ENCODE results near the gene SLC35A2.

The SLC35A2 gene

DNA sequence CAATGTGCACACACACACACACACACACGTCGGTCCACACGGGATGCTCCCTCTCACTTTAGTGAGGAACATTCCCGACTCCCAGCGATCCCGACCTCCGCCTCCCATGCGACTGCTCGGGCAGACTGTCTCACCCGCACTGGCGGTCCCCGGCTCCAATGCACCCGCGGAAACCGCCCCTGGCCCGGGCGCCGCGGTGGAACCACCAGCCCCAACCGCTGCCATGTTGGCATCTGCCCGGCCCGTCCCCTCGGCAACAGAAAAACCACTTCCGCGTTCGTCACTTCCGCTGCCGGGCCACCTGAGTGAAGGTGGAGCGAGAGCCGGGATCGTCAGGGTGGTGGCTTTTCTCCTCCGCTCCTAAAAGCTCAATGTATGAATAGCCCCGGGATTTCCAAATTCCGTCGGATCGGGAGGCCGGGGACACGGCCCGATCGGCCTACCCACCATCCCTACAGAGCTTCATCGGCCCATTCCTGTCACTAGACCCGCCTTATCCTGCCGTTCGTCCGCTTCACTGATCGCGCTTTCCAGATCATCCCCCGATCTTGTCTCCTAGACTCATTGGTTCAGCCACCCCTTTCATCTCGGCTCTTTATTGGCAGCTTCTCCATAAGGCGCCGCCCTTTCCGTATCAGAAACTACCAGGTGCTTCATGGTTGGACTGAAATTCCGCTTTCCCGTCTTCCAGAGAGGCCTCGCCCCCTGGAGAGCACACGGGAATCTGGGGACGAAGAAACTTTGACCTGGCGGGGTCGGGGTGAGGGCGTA lies at the start of gene SLC35A2:
TSS of gene SLC35A2 (minus strand) at position 235 of the 771 bp plus-strand sequence. CDS start at position 225, 10 bp downstream.
- peak; percentile 85 for DNase-seq

DNA sequence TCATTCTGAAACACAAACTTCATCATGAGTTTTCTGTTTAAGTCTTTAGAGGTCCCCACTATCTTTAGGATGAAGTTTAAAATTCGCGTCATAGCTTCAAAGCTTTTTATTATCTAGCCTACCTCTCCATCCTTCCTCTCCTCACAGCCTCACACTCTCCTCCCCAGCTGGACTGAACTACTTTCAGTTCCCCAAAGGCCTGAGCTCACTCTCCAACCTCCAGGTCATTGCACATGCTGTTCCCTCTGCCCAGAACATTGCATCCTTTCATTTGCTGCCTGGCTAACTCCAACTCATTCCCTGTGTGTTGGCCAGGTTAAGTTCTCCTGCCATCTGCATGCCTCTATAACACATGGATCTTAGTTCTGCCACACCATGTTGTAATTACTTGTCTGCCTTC lies 48.8 kb upstream of the SLC35A2 start:
- DNase-seq: no peak

DNA sequence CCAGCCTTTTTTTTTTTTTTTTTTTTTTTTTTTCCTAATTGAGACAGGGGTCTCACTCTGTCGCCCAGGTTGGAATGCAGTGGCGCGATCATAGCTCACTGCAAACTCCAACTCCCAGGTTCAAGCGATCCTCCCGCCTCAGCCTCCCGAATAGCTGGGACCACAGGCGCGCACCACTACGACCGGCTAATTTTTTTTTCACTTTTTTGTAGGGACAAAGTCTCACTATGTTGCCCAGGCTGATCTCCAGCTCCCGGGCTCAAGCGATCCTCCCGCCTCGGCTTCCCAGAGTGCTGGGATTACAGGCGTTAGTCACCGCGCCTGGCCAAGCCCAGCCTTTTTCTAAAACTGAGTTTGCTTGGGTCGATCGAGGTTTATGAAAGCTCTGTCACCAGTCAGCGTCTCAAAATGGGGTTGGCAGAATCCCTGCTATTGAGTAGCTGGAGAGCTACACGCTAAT lies 47.2 kb upstream of the SLC35A2 start:
- DNase-seq: peak; percentile 18

DNA sequence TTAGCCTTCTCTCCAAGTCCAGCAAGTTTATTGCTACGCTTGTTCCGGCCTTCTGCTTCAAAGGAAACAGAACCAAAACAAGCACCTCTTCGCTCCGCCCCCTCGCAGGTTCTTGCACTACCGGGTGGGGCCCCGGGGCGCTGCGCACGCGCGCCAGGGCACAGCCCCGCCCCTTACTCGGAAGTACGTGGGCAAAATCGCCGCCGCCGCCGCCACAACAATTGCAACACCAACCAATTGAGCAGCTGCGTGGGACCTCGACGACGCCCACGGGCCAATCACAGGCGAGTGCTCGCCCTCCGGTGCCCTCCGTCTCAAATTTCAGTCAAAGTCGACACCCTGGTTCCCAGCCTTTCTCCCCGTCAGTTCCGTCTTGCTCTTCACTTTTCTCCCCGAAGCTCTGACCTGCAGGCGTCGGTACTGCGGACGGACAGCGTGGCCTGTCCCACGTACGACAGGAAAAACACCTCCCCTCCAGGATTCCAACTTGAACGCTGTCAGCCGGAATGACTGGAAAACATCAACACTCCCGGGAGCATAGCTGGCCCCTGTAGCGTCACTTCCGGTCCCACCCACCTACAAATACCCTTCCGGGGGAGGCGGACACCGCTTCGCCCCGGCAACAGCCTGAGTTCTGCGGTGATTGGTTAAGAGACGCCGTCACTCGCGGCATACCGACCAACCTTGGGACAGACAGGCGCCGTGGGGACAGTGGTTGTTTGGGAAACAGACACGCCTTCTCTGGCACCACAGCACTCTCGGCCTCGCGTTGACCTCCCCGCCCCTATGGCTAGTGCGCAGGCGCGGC lies 46.6 kb upstream of the SLC35A2 start:
- DNase-seq: peak; percentile 91

DNA sequence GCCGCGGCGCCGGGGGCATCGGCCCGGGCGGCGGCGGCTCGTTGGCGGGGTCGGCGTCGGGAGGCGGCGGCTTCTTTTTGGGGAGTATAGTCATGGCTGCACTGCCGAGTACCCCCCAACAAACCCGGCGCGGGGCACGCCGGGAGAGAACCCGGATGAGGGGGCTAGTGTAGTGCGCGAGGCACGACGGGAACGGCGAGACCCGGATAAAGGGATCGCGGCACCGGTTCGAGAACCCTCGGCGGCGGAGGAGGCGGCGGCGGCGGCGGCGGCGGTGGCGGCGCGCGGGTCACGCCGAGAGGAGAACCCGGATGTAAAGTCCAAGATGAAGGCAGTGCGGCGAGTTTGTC lies 46.0 kb upstream of the SLC35A2 start, which contains the start of gene OTUD5:
TSS of gene OTUD5 (minus strand) at position 131 of the 350 bp plus-strand sequence. CDS start at position 94, 37 bp downstream.
- peak; percentile 67 for DNase-seq

DNA sequence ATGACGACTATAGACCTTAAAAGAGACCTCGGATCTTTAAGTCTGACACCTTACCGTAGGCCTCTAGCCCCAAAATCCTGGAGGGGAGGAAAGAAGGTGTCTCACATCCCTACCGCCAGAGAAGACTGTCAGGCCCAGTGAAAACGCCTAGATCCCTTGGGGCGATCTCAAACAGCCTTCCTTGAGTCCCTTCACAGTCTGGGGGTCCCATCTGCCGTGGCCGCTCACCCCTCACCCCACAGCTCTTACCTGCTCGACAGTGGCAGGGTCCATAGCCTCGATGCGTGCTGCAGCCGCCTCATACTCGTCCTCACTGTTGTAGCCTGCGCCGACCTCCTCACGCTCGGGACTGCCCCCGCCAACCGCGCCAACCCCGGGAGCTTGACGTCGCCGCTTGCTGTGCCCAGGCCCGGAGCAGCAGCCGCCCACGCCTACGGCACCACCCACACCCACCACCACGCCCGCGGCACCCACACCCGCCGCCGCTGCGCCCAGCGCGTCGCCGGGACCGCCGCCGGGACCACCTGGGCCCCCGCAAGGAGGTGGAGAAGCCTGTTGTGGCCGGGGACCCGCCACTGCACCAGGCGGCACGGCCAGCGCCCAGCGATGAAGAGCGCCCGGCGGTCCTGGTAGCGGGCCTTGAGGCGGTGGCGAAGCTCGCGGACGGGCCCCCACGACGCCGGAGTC lies 45.4 kb upstream of the SLC35A2 start:
- DNase-seq: peak; percentile 55

DNA sequence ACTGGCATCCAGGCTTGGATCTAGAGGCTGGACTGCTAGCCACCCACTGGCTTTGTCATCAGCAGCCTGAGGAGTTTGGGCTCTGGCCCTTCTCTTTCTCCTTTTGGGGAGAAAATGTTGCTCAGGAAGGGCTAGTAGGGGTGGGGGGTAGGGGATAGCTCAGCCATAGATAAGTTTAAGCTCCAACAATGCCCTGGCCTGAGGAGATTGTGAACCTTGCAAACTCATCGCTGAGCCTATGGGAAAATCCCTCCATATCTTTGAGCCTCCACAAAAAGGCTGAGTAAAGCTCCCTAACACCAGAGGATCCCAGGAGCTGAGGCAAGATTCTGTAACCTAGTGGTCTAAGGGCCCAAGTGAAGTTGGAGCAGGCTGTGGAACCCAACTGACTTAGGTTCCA lies 37.1 kb upstream of the SLC35A2 start:
- no peak for DNase-seq

DNA sequence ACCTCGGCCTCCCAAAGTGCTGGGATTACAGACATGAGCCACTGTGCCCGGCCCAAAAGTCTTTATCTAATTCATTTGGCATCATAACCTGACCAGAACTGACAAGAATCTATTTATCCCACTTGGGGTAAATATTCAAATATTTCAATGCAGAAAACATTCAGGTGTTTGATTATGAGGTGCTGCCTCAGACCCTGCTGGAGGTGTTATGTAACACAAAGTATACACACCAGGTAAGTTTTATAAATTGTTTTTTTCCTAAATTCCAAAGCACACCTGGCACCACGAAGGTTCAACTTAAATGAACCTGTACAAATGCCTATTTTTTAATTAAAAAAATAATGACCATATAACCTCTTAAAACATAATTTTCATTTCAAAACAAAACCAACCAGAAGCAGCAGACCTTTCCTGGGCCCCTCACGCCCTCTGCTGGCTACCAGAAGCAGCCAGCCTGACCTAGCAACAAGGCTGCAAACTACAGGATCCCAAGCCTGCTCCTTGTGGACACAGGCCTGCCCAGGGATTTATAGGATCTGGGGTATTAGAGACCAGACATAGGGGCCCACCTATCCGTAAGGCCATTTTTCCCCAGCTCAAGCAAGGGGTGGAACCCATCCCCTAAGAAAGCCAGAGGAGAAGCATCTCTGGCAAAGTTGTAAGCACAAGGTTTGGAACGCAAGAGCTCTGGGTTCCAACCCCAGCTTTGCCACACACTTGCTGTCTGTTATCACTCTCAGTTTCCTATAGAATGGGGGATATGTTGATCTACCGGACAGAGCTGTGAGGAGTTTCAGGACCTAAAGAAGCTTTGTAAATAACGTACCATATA lies 34.3 kb upstream of the SLC35A2 start:
- peak; percentile 46 for DNase-seq

DNA sequence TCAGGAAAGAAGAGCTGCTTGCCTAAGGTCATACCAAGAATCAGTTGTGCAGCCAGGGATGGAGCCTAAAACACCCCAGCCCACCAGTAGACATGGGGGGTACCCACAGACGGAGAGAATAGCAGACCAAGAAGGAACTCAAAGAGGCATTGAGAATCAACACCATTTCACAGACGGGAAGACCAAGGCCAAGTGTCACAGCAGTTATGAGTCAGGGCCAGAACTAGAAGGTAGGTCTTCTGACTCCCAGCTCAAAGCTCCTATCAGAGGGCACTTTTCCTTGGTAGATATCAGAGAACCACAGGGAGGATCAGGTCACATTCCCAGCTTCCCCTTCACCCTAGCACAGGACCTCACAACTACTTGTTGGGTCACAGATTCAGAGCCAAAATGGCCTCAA lies 31.4 kb upstream of the SLC35A2 start:
- DNase-seq: no peak

DNA sequence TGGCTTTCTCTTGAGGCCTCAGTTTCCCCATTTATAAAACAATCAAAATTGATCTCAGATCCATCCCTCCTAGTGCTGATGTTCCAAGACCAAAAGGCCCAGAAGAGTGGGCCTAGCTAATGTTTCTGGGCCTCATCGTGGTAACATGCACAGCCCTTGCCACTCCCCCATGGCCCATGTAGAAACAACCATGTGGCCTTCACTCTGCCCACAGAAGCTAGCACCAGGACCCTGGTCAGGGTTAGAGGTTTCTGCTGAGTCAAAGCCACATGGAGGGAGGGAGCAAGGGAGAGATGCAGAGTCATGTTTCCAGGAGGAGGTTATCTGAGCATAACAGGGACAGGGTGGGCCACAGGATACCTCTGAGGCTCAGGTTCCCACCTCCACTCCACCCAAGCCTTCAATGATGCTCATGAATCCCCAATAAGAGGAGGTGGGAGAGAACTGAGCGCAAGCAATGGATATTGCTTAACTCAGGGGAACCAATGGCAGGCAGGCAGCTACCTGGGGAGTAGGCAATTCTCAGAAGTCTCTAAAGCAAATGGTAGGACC lies 29.0 kb upstream of the SLC35A2 start:
- no peak for DNase-seq

DNA sequence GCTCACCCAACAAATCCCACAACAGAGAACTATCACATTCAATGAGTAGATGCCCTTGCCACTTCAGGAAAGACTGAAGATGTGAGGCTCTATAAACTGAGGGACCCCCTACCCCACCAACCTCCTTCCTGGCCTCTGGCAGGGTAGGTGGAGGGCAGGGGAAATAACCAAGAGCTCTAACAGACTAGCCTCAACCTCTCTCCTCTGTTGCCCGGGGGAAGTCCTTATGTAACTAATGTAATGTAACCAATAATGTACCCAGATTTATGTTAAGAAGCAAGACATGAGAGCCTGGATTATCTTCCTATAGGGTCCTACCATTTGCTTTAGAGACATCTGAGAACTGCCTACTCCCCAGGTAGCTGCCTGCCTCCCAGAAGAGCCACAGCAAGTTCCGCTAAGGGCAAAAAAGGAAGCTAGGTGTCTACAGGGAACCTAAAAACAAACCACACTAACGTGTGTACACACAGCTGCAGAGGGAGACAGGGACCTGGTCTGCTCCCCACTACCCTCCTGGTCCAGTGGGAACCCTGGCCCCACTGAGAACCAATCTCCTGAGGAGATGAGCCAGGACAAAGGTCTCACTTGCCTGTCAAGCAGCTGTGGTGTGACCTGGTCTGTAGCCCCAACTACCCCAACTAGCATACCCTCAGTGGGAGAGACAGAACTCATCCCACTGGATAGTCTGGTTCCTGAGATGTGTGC lies 28.2 kb upstream of the SLC35A2 start:
- no peak for DNase-seq

DNA sequence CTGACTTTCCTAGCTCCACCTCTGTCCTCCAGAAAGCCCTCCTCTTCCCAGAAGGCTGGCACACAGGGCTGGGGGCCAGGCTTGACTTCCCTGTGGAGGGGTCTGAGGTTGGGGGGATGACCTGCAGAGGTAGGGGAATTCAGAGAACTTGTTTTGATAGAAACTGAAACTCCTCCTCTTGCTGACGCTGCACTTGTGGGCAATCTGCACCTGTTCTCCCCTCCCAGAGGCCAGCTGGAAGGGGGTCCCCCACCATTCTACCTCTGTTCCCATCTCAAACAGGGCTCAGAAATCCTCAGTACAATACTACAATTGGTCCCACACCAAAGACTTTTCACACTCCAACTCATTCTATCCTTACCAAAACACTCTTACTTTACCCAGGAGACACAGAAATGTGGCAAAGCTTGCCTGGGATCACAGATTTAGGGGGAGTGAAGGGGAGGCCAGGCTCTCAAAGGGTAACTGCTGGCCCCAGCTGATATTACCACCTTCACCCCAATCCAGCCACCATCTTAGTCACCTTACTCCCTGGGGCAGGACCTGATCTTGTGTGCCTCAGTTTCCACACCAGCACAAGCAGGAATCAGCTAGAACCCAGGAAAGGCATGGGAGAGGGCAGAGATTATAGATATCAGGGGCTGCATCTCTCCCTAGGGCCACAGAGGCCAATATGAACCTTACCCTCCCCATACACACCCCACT lies 27.4 kb upstream of the SLC35A2 start:
- DNase-seq: peak; percentile 39

DNA sequence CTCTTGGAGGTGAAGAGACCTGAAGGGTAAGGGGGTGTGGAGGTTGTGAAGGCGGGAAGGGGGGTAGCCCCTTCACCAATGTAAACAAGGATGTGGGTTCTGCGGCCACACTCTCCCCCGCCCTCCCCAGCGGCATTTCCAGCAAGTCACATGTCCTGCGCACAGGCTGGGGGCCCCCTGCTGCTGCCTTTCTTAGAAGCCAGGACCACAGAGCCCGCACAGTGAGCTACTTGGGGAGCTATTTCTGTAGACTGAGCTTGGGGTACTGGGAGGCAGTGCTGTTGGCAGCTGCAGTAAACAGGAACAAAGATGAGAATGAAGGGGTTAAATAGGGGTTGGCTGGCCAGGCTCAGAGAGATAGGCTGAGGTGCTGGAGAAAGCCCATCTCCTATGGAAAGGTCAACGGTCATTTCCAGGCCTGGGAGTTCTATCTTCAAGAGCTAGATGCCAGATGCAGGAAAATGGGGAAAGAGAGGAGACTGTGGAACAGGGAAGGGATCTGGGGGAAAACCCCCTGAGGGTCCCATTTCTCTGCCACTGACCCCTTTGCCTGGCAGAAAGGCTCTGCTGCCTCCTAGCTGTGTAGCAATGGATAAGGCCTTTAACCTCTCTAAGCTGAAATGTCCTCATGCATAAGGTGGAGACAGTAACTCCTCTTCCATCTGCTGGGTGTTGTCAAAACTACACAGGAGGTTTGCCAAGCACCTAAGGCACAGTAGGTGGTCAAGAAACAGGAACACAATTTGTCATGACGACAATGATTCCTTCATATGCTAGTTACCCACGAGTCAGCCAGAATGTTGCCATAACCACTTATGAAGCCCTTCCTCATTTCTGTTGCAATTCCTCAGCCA lies 25.8 kb upstream of the SLC35A2 start:
- peak; percentile 82 for DNase-seq

DNA sequence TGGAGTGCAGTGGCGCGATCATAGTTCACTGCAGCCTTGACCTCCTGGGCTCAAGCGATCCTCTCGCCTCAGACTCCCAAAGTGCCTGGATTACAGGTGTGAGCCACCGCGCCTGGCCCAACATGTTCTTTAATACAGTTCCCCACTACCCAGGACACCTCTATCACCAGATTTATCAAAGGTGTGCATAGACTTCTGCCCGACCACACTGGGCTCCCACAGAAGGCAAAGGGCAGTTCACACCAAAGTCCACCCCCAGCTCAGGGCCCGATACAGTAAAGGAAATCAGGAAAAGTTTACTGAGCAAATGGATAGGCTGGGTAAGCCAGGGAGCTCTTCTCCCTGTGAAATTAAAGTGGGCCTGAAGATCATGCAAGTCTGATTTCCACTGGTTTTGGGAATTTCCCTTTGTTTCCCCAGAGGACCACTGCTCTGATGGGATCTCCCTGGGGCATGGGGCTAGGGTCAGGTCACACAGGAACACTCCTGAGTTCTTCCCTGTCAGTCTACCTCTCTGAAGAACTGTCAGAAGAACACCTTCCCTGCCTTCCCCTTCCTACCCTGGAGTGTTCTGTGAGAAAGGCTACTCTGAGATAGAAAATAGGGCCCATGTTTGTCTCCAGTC lies 25.1 kb upstream of the SLC35A2 start:
- DNase-seq: no peak

DNA sequence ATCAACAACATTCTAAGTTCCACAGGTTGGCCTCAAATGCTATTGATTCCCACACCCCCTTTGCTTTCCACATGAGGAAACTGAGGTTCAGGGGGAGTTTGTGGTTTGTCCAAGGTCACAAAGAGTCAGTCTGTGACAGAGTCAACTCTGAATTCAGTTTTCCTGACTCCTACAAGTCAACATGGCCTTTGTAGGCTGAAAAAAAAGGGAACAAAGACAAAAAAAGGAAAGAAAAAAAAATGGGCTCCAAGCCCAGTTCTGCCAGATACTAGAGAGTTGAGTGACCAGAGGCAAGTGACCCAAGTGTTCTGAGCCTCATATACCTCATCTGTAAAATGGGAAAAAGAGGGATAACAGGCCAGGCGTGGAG lies 23.8 kb upstream of the SLC35A2 start:
- DNase-seq: no peak

DNA sequence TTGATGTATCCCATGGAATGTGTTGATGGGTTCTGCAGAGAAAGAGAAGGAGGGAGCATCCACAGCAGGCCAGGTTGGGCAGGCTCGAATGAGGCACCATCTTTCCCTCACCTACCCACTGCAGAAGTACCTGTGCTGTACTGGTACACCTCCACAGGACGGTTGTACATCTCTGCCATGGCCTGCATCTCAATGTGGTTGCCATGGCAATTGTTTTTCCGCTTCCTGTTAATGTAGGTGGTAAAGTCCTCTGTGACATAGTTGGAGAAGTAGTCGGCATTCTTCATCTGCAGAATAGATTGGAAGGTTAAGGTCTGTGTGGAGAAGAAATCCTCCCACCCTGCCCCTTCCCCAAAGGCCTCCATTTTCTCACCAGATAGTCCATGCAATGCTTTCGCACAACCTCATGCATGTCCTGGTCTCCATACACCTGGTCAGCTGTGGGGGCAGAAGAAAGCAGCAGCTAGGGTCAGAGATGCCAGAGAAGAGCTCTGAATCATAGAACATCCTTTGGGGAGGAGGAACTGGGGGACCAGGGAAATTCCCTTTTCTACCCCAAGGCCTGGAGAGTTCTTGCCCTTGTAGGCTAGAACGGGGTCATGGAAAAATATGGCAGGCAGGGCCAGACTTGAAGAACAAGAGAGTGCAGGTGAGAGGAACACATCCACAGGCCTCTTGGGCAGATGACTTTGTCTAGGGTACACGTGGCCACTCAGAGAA lies 23.3 kb upstream of the SLC35A2 start:
- no peak for DNase-seq

DNA sequence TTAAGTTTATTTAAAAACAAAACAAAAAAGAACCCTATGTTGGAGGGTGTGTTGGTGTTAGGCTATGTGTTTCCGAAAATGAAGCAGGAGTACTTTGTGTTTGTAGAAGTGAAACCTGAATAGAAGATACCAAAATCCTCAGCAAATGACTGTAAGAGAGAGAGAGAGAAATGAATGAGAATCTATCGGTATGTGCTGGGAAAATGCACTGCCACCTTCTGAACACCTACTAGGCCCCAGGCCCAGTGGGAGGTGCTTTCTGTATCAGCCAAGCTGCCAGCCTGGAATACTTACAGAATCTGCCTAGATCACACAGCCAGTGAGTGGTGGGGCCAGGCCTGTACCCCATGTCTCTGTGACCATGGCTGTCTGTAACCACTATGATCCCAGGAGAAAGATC lies 22.3 kb upstream of the SLC35A2 start:
- no peak for DNase-seq

DNA sequence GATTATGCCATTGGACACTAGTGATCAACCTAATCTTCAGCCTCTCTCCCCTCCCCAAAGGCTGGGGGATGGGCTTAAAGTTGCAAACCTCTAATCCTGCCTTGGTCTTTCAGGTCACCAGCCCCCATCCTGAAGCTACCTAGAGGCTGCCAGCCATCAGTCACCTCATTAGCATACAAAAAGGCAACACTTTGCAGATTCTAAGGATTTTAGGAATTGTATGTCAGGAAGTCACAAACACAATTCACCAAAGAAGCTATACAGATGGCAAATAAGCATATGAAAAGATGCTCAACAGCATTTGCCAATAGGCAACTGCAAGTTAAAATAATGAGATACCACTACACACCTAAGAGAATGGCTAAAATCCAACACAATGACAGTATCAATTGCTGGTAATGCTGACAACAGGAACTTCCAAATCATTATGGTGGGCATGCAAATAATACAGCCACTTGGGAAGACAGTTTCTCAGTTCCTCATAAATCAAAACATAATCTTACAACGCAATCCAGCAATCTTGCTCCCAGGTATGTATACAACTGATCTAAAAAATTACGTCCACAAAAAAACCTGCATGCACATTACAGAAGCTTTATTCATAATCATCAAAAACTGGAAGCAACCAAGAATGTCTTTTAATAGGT lies 16.4 kb upstream of the SLC35A2 start:
- DNase-seq: no peak
